SK-N-SH (cell line): ENCODE results near the gene FSD1. TPM values are rescaled to one million over a fixed set of nuclear protein-coding genes. Genes with fewer than 3 reads are reported as not detected.

ENCODE experiments used
- CTCF ChIA-PET: fragments of 300-600, 350-600 bp; formaldehyde crosslinking; extraction: SDS; loops from one replicate; lab custom pipeline; 2021; lab: Yijun Ruan, JAX
- POLR2A ChIA-PET: fragments of 350-600 bp; sonication (Branson Sonifier 250); formaldehyde crosslinking; extraction: SDS; loops from one replicate; lab custom pipeline; 2020; ENCODE audit warnings: antibody characterized with exemption, inconsistent platforms; lab: Yijun Ruan, JAX
- DNase-seq: peaks from one replicate; pipeline ENCODE4 v3.0.0; 2012
- H2AFZ ChIP-seq: fragments of 200-600 bp; sonication (generic); 2 replicates; pipeline ENCODE4 v1.8.1; 2016; ENCODE audit warnings: antibody characterized with exemption, mild to moderate bottlenecking, low read depth
- H3F3A ChIP-seq: fragments of 200-600 bp; sonication (generic); replicated peaks from 2 replicates; pipeline ENCODE3; 2016; ENCODE audit warnings: antibody characterized with exemption, mild to moderate bottlenecking; ENCODE audit not compliant: insufficient read depth
- H3K27ac ChIP-seq, 2 experiments: fragments of 200-500 bp in 1 of 2; fragments of 200-600 bp in 1 of 2; sonication (Bioruptor generic) in 1 of 2; sonication (generic), shearing (Covaris generic) in 1 of 2; 2 replicates each; pipeline versions ENCODE4 v1.5.1 to v1.6.1; 2014 to 2016; ENCODE audit warnings: low read depth in 2 of 2, inconsistent platforms in 1 of 2, low read length in 1 of 2, mild to moderate bottlenecking in 1 of 2, mixed read lengths in 1 of 2
- H3K27me3 ChIP-seq: fragments of 200-600 bp; sonication (generic), shearing (Covaris generic); 2 replicates; pipeline ENCODE4 v1.6.1; 2016; ENCODE audit warnings: mixed run types; ENCODE audit not compliant: insufficient read depth
- H3K36me3 ChIP-seq, 2 experiments: fragments of 200-500 bp in 1 of 2; fragments of 200-600 bp in 1 of 2; sonication (Bioruptor generic) in 1 of 2; sonication (generic) in 1 of 2; replicated peaks in 1 of 2; 2 replicates each; pipeline versions ENCODE3 to v1.5.1; 2014 to 2016; ENCODE audit warnings: low read length in 1 of 2, mild to moderate bottlenecking in 1 of 2; ENCODE audit not compliant: insufficient read depth in 2 of 2, control insufficient read depth in 1 of 2
- H3K4me1 ChIP-seq, 2 experiments: fragments of 200-500 bp in 1 of 2; fragments of 200-600 bp in 1 of 2; sonication (Bioruptor generic) in 1 of 2; sonication (generic), shearing (Covaris generic) in 1 of 2; 2 replicates each; pipeline versions ENCODE4 v1.5.1 to v1.6.1; 2014 to 2016; ENCODE audit warnings: low read depth in 1 of 2, low read length in 1 of 2, mixed run types in 1 of 2; ENCODE audit not compliant: insufficient read depth in 2 of 2, control insufficient read depth in 1 of 2
- H3K4me2 ChIP-seq: fragments of 200-600 bp; sonication (generic), shearing (Covaris generic); 2 replicates; pipeline ENCODE4 v1.6.1; 2017; ENCODE audit warnings: mixed run types
- H3K4me3 ChIP-seq, 2 experiments: fragments of 200-500 bp in 1 of 2; fragments of 200-600 bp in 1 of 2; sonication (Bioruptor generic) in 1 of 2; sonication (generic), shearing (Covaris generic) in 1 of 2; 2 replicates each; pipeline versions ENCODE4 v1.5.1 to v1.8.1; 2014 to 2016; ENCODE audit warnings: low read depth in 2 of 2, inconsistent platforms in 1 of 2, low read length in 1 of 2, mild to moderate bottlenecking in 1 of 2, mixed read lengths in 1 of 2, moderate library complexity in 1 of 2
- H3K79me2 ChIP-seq: fragments of 200-600 bp; sonication (generic); 2 replicates; pipeline ENCODE4 v1.8.1; 2017; ENCODE audit warnings: mild to moderate bottlenecking; ENCODE audit not compliant: insufficient read depth
- H3K9ac ChIP-seq: fragments of 200-600 bp; sonication (generic); 2 replicates; pipeline ENCODE4 v1.6.1; 2017; ENCODE audit warnings: mixed run types
- H3K9me2 ChIP-seq: fragments of 200-600 bp; sonication (generic); 2 replicates; pipeline ENCODE4 v1.6.1; 2017; ENCODE audit warnings: mixed run types
- H3K9me3 ChIP-seq: fragments of 200-600 bp; sonication (generic); 2 replicates; pipeline ENCODE4 v1.6.1; 2017; ENCODE audit warnings: mixed run types, mild to moderate bottlenecking, moderate library complexity
- H4K20me1 ChIP-seq: fragments of 200-600 bp; sonication (generic); 2 replicates; pipeline ENCODE4 v1.6.1; 2017; ENCODE audit warnings: mild to moderate bottlenecking, mixed run types; ENCODE audit not compliant: insufficient read depth
- CTCF ChIP-seq: fragments of 200-600 bp; sonication (generic); IDR thresholded peaks from 2 replicates; pipeline ENCODE4 v1.6.1; 2017; ENCODE audit warnings: antibody characterized with exemption, mild to moderate bottlenecking, moderate library complexity
- ELF1 ChIP-seq: IDR thresholded peaks from 2 replicates; pipeline ENCODE4 v1.4.0; 2012
- EZH2phosphoT487 ChIP-seq: fragments of 200-600 bp; sonication (generic); IDR thresholded peaks from 2 replicates; pipeline ENCODE4 v1.6.1; 2017; ENCODE audit warnings: low read depth, mixed run types, mild to moderate bottlenecking, antibody characterized with exemption, moderate library complexity, borderline replicate concordance
- FOSL2 ChIP-seq: IDR thresholded peaks from 2 replicates; pipeline ENCODE4 v1.4.0; 2012; ENCODE audit warnings: low read depth, mild to moderate bottlenecking, moderate library complexity, borderline replicate concordance
- GABPA ChIP-seq: IDR thresholded peaks from 2 replicates; pipeline ENCODE4 v1.4.0; 2012; ENCODE audit warnings: low read depth, mild to moderate bottlenecking
- GATA2 ChIP-seq: sonication (generic); formaldehyde crosslinking; IDR thresholded peaks from 2 replicates; pipeline ENCODE4 v1.5.0; 2020; ENCODE audit warnings: mild to moderate bottlenecking, missing genetic modification reagents
- IRF3 ChIP-seq: fragments of 150-350 bp; IDR thresholded peaks from 2 replicates; pipeline ENCODE4 v1.6.1; 2016; ENCODE audit warnings: mild to moderate bottlenecking, low read depth, low read length
- MEF2A ChIP-seq: IDR thresholded peaks from 2 replicates; pipeline ENCODE4 v1.4.0; 2012; ENCODE audit warnings: low read depth, borderline replicate concordance
- MXI1 ChIP-seq: IDR thresholded peaks from 2 replicates; pipeline ENCODE4 v1.6.1; 2012; ENCODE audit warnings: mild to moderate bottlenecking, low read depth, low read length, improper control_type of control experiment
- NRF1 ChIP-seq: IDR thresholded peaks from 2 replicates; pipeline ENCODE4 v1.6.1; 2012; ENCODE audit warnings: low read depth, mild to moderate bottlenecking, low read length
- PBX3 ChIP-seq: IDR thresholded peaks from 2 replicates; pipeline ENCODE4; 2012
- POLR2AphosphoS5 ChIP-seq: IDR thresholded peaks from 2 replicates; pipeline ENCODE4 v1.6.1; 2012; ENCODE audit warnings: low read depth, low read length
- RAD21 ChIP-seq: IDR thresholded peaks from 2 replicates; pipeline ENCODE4 v1.6.1; 2012; ENCODE audit warnings: mild to moderate bottlenecking, low read length
- SIN3A ChIP-seq: IDR thresholded peaks from 2 replicates; pipeline ENCODE4 v1.6.1; 2012; ENCODE audit warnings: low read depth, mild to moderate bottlenecking, low read length, moderate library complexity, borderline replicate concordance
- SMC3 ChIP-seq: IDR thresholded peaks from 2 replicates; pipeline ENCODE4 v1.6.1; 2012; ENCODE audit warnings: low read depth, low read length, improper control_type of control experiment
- TCF12 ChIP-seq: IDR thresholded peaks from 2 replicates; pipeline ENCODE4 v1.4.0; 2012
- TEAD4 ChIP-seq: IDR thresholded peaks from 2 replicates; pipeline ENCODE4 v1.4.0; 2012; ENCODE audit warnings: mild to moderate bottlenecking, borderline replicate concordance; ENCODE audit not compliant: insufficient read depth
- USF1 ChIP-seq: IDR thresholded peaks from 2 replicates; pipeline ENCODE4 v1.4.0; 2012; ENCODE audit warnings: low read depth, borderline replicate concordance
- USF2 ChIP-seq: fragments of 150-350 bp; IDR thresholded peaks from 2 replicates; pipeline ENCODE4 v1.6.1; 2017; ENCODE audit warnings: antibody characterized with exemption, low read length, low read depth, borderline replicate concordance
- WGBS: methylation state at CpG from one replicate; pipeline ENCODE4 v1.1.6; 2017; ENCODE audit warnings: low lambda C conversion rate; 5-methylcytosine and 5-hydroxymethylcytosine counted together
- polyA plus RNA-seq, 3 experiments: library from polyadenylated mRNA; depleted of rRNA; stranded (reverse); fragments of >200 nt; gene quantifications; 2 replicates each; pipeline ENCODE4 v1.2.3, GENCODE V29; 2012

FSD1 gene
- polyA plus RNA-seq, 1 of the 3 experiments (the other 2 are of a cell fraction), result 49.0 TPM

- 67% methylated on average over 13 of the region's 13 CpGs for WGBS
- CTCF ChIA-PET, result interaction anchor here (0.7 to 1.8 kb wide), 3 partner anchors 44 to 68 kb away, joined by 3 to 4 read pairs (median 3); no protein-coding TSS in a partner anchor
Observed at GRCh38 chr19:4301590-4302242, 2.7 kb upstream of the FSD1 start.

More at GRCh38 chr19:4301590-4302242, 2.7 kb upstream of the FSD1 start:
- Histone ChIP-seq H3K36me3 (no peaks in the 10 kb centered on the region), H3K79me2 (no peaks in the 10 kb centered on the region), H3K9ac (no peak overlapping the region), H3K4me2 (no peak overlapping the region), H3K27ac (peak overlapping the region in 1 of 2 experiments; percentile 72; a peak in 2 of 4 replicates), H3K4me1 (peaks cover 0 to 18% of the 10 kb centered on the region in 2 experiments; a peak in 1 of 4 replicates), H4K20me1 (no peaks in the 10 kb centered on the region), H3K9me3 (no peaks in the 10 kb centered on the region), H3F3A (no peaks in the 10 kb centered on the region), H2AFZ (no peak overlapping the region), H3K4me3 (no peak overlapping the region), H3K27me3 (no peaks in the 10 kb centered on the region), H3K9me2 (no peaks in the 10 kb centered on the region)
- DNase-seq, result no peak
- TF ChIP-seq GATA2 (CRISPR knock-in tag) (no peak), POLR2AphosphoS5 (no peak), SMC3 (no peak), EZH2phosphoT487 (no peak), MEF2A (no peak), GABPA (no peak), ELF1 (no peak), USF1 (no peak), RAD21 (no peak), MXI1 (no peak), FOSL2 (no peak), TCF12 (no peak), IRF3 (no peak), NRF1 (no peak), TEAD4 (no peak), USF2 (no peak), SIN3A (no peak), PBX3 (no peak), CTCF (no peak)
- POLR2A ChIA-PET, result interaction anchor here (0.8 kb wide), 1 partner anchor 10 kb away, joined by 3 read pairs; no protein-coding TSS in a partner anchor
